Fibroblast of villous mesenchyme (primary cell): ENCODE results near the gene SSC5D. TPM values are rescaled to one million over a fixed set of nuclear protein-coding genes. Genes with fewer than 3 reads are reported as not detected.

ENCODE experiments used
- DNase-seq: peaks from one replicate; pipeline ENCODE4 v3.0.0-alpha.2; 2010; ENCODE audit warnings: low read depth
- H3K4me3 ChIP-seq: 2 replicates; pipeline ENCODE4 v1.5.1; 2011; ENCODE audit warnings: low read depth, mild to moderate bottlenecking, low read length
- CTCF ChIP-seq: IDR thresholded peaks from 2 replicates; pipeline ENCODE4 v1.5.1; 2012; ENCODE audit warnings: low read depth, mild to moderate bottlenecking, low read length; ENCODE audit not compliant: insufficient read depth
- total RNA-seq: library from RNA; depleted of rRNA; stranded (reverse); fragments of >200 nt; gene quantifications from 2 replicates; pipeline ENCODE4 v1.2.3, GENCODE V29; 2012

SSC5D gene
- total RNA-seq, 1 donor, result 21.2 TPM

DNA sequence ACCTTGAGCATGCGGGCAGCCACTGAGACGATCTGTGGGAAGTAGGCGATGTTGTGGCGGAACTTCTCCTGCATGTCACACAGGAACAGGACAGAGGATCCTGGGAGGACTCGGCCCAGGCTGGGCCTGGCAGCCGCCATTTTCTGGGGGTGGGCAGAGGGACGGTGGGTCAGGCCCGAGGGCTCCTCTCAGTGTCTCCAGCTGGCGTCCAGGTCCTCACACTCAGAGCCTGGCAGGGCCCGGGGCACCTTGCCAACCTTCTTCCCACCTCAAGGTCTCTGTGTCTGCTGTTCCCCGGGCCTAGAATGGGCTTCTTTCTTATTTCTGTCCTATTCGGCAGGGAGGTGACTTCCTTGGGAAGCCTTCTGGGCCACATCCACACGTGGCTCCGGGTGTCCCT, 31.9 kb upstream of the SSC5D start:
- H3K4me3 ChIP-seq, result no peak overlapping the region
- TF ChIP-seq CTCF, result no peak
- DNase-seq, result no peak

DNA sequence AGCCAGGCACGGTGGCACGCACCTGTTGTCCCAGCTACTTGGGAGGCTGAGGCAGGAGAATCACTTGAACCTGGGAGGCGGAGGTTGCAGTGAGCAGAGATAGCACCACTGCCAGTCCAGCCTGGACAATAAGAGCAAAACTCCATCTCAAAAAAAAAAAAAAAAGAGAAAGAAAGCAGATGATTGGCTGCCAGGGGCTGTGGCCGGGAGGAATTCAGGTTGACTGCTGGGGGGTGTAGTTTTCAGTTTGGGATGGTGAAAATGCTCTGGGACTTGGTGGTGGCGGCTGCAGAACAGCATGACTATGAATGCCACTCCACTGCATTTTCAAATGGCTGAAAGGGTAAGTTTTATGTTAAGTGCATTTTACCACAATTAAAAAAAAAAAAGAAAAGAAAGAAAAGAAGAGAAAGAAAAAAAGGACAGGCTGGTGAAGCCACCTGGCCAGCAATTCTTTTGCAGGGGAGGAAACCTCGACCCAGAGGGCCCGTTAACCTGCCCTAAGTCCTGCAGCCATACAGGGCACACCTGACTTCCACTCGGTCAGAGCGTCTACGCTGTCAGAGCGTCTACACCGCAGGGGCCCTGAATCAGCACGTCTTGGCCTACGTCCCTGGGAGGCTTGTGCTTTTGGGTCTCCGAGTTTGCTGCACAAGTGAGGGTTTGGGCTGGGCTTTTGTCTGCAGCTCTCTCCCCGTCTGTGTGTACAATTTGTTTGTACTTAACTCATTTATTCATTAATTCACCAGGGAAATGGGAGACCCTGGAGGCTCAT, 30.4 kb upstream of the SSC5D start:
- H3K4me3 ChIP-seq, result no peak overlapping the region
- no peak for DNase-seq
- no peak for TF ChIP-seq CTCF

DNA sequence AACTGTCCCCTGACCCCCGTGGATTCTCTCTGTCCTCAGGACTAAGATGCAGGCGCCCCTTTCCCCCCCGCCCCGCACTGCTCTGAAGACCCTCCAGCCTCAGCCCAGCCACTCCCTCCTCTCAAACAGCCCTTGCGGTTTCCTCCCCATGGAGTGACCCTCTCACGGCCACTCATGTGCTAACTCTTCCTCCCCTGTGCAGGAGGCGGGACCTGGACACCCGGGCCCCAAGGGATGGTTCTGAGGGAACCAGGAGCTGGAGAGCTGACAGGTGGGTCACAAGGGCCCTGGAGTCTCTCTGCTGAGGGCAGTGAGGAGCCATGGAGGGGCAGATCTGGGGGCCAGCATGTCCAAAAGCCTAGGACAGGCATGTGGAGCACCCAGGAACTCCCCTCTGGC, 28.7 kb upstream of the SSC5D start:
- no peak for TF ChIP-seq CTCF
- no peak for DNase-seq
- peak overlapping the region; percentile 73 for H3K4me3 ChIP-seq

GRCh38 chr19:55459950-55460657, 28.1 kb upstream of the SSC5D start:
- DNase-seq, result peak; percentile 75
- peak overlapping the region; percentile 73 for H3K4me3 ChIP-seq
- TF ChIP-seq CTCF, result no peak

- H3K4me3 ChIP-seq, result peak overlapping the region; percentile 73
- no peak for TF ChIP-seq CTCF
- peak; percentile 91 for DNase-seq
Measured at GRCh38 chr19:55460670-55461258, 27.5 kb upstream of the SSC5D start.

DNA sequence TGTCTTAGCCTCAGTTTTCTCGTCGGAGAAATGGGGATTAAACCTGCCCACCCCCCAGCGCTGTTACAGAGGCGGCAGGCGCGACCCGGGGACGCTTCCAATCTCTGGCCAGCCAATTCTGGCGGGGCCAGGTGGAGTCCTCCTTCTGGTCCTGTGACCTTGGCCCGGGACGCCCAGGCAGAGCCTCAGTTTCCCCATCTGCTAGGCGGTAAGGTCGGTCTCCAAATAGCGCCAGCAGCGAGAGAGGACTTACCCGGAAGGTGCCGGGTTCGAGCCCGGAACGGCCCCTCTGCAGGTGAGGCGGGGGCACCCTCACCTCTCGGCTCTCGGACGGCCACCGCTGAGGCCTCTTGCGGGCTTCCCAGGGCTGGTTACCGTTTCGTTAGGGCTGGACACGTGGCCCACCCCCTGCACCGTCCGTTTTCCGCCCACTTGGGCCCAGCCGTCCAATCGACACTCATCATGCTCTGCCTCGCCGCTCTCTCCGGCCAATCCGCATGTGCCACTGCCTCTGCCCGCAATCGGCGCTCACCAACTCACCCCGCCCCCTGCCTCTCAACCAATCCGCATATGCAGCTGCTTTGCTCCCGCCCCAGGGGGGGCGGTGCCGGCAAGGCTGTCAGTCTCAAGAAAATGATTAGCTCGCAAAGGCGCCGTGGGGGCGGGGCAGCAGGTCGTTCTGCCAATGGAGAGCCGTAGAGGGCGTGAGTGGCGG, 26.8 kb upstream of the SSC5D start, which contains the start of gene ISOC2:
TSS of gene ISOC2 (minus strand) at position 384 of the 715 bp plus-strand sequence. CDS start 5,156 bp downstream, outside the sequence.
- DNase-seq, result peak; percentile 100
- no peak for TF ChIP-seq CTCF
- peak within 1 kb of the TSS; percentile 73 for H3K4me3 ChIP-seq
